Fibroblast of peridontal ligament (primary cell): ENCODE data around the gene TMEM126A.
A peak's percentile ranks its signal among the peaks of the same experiment; 100 is the strongest.

ENCODE experiments used
- DNase-seq: peaks from one replicate; pipeline ENCODE4 v3.0.0-alpha.2; 2010; ENCODE audit errors: extremely low read depth

Gene TMEM126A

GRCh38 chr11:85695546-85695945 lies 47.8 kb downstream of the TMEM126A start:
- DNase-seq = no peak

DNA sequence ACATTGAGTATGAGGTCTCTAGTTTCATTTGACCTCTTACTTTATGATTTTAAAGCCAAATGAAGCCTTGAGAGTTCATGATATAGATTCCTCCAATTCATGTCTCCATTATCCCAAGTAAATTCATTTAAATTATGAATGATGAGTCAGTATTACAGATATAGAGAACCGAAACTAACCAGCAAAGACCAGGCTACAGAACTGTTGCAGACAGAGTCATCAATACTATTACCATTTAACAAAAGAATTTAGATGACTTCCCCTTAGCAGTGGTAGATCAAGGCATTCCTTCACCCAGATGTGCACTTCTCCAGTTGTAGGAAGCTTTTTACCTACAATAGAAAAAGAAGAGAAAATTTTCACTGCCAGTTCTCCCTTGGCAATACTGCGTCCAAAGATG lies 50.0 kb downstream of the TMEM126A start:
- no peak for DNase-seq

GRCh38 chr11:85698195-85698594 lies 50.4 kb downstream of the TMEM126A start:
- DNase-seq = no peak

- no peak for DNase-seq
These were observed 52.4 kb downstream of the TMEM126A start for GRCh38 chr11:85699957-85700741.

GRCh38 chr11:85704967-85705366 lies 57.2 kb downstream of the TMEM126A start:
- DNase-seq = no peak

DNA sequence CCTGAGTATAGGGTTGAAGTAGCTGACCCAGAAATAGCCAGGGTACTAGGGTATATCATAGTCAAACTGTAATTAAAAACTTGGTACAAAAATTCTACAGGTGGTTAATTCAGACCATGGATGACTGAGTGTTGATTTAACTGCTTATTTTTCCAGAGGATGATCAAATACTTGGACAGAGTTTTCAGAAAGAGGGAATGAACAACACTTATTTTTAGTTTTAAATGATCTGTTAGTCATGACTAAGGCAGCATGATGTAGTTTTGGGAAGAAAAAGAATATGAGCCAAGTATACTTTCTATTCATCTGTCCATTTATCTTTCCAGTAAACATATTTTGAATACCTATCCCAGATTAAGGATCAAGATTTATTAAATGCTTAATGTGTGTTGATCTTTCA lies 58.0 kb downstream of the TMEM126A start:
- DNase-seq = peak; percentile 63
